PFSK-1 (cell line): ENCODE results near the gene GPSM1.

ENCODE experiments used
- FOXP2 ChIP-seq: optimal IDR thresholded peaks from 2 replicates; pipeline ENCODE3; 2011; ENCODE audit warnings: borderline replicate concordance, control low read depth, inconsistent platforms; ENCODE audit not compliant: insufficient read depth; ENCODE audit errors: extremely low read length, extremely low read depth
- POLR2AphosphoS5 ChIP-seq: IDR thresholded peaks from 2 replicates; pipeline ENCODE4 v1.6.1; 2012; ENCODE audit warnings: low read depth, mild to moderate bottlenecking, control low read depth, low read length, moderate library complexity
- REST ChIP-seq, 2 experiments: IDR thresholded peaks; 2 replicates each; pipeline versions ENCODE4 v1.6.1 to v1.8.0; 2011 to 2012; ENCODE audit warnings: low read depth in 2 of 2, low read length in 2 of 2, control low read depth in 1 of 2, inconsistent platforms in 1 of 2, mild to moderate bottlenecking in 1 of 2, moderate library complexity in 1 of 2; ENCODE audit not compliant: insufficient read depth in 1 of 2
- SIN3A ChIP-seq: IDR thresholded peaks from 2 replicates; pipeline ENCODE4 v1.6.1; 2012; ENCODE audit warnings: mild to moderate bottlenecking, low read length, moderate library complexity, borderline replicate concordance; ENCODE audit not compliant: insufficient read depth
- TAF1 ChIP-seq: IDR thresholded peaks from 2 replicates; pipeline ENCODE4 v1.6.1; 2012; ENCODE audit warnings: low read length, control low read depth, borderline replicate concordance; ENCODE audit not compliant: insufficient read depth

- TF ChIP-seq TAF1 = no peak
- TF ChIP-seq REST (IDR thresholded peaks at IDR 0.05; ENCODE audit: insufficient read depth in 1 of 2, low read depth in 2 of 2, low read length in 2 of 2) = no peak
- no peak for TF ChIP-seq POLR2AphosphoS5
- no peak for TF ChIP-seq SIN3A
- no peak for TF ChIP-seq FOXP2
Observed at GRCh38 chr9:136296434-136297015, 30.8 kb upstream of the GPSM1 start.
